PC-3 (cell line): ENCODE results near the gene CMKLR1.

Experiments
- EZH2phosphoT487 ChIP-seq: fragments of 300-600 bp; sonication (generic); IDR thresholded peaks from 2 replicates; pipeline ENCODE4 v1.6.1; 2018; ENCODE audit warnings: mild to moderate bottlenecking, antibody characterized with exemption, low read length, borderline replicate concordance
- TF ChIP-seq, protein P1 (sequence below): fragments of 300-600 bp; sonication (generic); conservative IDR thresholded peaks from 2 replicates; pipeline ENCODE4 v1.5.1; 2017; ENCODE audit warnings: antibody characterized with exemption, low read depth, mild to moderate bottlenecking, low read length

DNA sequence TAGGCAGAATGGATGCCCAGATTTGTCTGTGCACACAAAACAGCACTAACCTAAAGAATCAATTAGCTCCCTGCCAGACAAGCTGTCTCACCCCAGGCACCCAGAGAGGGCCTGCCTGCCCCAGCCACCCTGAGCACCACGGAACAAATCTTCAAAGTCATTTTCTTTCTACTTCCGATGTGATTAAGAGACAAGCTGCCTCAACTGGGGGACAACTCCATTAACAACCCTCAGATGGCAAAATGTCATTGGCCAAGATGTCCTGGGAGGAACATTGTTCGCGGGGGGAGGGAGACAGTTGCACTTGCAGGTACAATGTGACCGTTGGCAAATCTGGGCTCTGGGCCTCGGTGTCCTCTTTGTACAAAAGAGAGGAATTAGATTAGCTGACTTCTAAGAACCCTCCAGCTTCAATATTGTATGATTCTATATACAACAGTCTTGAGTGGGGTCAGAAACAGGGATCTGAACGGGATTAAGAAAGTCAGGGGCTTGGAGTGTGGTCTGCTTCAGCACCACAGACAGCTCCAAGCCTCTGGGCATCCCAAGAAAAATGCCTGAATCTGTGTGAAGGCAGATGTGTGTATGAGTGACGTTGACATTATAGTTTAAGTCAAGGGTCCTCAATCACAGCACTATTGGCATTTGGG lies 42.8 kb upstream of the CMKLR1 start:
- TF ChIP-seq, protein P1, sequence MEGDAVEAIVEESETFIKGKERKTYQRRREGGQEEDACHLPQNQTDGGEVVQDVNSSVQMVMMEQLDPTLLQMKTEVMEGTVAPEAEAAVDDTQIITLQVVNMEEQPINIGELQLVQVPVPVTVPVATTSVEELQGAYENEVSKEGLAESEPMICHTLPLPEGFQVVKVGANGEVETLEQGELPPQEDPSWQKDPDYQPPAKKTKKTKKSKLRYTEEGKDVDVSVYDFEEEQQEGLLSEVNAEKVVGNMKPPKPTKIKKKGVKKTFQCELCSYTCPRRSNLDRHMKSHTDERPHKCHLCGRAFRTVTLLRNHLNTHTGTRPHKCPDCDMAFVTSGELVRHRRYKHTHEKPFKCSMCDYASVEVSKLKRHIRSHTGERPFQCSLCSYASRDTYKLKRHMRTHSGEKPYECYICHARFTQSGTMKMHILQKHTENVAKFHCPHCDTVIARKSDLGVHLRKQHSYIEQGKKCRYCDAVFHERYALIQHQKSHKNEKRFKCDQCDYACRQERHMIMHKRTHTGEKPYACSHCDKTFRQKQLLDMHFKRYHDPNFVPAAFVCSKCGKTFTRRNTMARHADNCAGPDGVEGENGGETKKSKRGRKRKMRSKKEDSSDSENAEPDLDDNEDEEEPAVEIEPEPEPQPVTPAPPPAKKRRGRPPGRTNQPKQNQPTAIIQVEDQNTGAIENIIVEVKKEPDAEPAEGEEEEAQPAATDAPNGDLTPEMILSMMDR = no peak
- TF ChIP-seq EZH2phosphoT487 = no peak
